Iris pigment epithelial cell (primary cell): Measurements from ENCODE around the gene TOMM70.
"Not testable (repeated sequence)": the region's sequence is repeated elsewhere in the genome, so short reads cannot be mapped to it uniquely, and the experiment has no call there.

ENCODE experiments used
- DNase-seq: peaks from one replicate; pipeline ENCODE4 v3.0.0-alpha.2; 2011; ENCODE audit warnings: low read depth

TOMM70 gene

DNA sequence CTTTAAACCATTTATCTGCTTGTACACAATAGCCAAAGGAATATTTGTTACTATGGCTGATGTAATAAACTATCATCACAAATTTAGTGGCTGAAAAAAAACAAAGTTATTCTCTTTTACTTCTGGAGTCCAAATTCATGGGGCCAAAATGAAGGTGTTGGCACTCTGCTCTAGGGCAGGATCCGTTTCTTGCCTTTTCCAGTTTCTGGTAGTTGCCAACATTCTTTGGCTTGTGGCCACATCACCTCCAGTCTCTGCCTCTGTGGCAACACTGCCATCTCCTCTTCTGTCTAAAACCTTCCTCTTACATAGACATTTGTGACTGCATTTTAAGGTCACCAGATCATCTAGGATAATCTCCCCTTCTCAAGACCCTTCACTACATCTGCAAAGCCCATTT, 39.0 kb downstream of the TOMM70 start:
- DNase-seq, result no peak

GRCh38 chr3:100360757-100361496, 40.0 kb downstream of the TOMM70 start:
- no peak for DNase-seq

GRCh38 chr3:100359035-100359434, 41.9 kb downstream of the TOMM70 start:
- no peak for DNase-seq

DNA sequence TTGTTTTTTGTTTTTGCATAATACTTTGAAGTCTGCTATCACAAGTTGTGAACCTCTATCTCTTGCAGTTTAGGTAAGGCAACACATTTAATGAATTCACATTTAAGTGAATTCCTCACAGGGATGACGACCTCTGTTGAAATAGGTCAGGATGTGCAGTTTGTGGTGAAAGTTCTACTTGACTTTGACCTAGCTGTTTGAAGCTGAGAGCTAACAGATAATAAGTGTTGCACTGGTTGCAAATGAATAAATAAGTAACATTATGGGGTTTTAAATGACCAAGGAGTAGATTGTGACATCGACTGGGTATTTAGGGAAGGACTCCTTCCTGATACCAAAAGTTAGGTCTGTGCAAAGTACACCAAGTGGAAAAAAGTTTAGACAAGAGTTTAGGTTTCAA, 42.5 kb downstream of the TOMM70 start:
- DNase-seq, result peak; percentile 21

DNA sequence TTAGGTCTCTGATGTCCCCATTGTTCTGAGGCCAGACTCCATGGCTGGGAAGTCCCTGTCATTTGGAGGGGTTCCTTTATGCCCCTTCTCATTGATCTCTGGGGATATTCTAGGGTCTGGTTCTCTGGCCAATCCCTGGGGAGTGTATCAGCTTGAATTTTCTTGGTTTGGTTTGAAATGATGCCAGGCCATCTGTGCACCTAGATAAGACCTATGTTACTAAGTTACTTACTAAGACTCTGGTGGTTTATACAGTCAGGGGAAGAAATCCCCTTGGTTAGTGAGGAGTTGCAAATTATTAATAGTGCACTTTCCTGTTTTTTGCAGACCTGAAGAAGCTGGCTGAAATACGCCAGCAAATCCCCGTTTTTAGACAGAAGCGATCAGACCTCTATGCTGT, 46.0 kb downstream of the TOMM70 start:
- DNase-seq, result peak; percentile 73

DNA sequence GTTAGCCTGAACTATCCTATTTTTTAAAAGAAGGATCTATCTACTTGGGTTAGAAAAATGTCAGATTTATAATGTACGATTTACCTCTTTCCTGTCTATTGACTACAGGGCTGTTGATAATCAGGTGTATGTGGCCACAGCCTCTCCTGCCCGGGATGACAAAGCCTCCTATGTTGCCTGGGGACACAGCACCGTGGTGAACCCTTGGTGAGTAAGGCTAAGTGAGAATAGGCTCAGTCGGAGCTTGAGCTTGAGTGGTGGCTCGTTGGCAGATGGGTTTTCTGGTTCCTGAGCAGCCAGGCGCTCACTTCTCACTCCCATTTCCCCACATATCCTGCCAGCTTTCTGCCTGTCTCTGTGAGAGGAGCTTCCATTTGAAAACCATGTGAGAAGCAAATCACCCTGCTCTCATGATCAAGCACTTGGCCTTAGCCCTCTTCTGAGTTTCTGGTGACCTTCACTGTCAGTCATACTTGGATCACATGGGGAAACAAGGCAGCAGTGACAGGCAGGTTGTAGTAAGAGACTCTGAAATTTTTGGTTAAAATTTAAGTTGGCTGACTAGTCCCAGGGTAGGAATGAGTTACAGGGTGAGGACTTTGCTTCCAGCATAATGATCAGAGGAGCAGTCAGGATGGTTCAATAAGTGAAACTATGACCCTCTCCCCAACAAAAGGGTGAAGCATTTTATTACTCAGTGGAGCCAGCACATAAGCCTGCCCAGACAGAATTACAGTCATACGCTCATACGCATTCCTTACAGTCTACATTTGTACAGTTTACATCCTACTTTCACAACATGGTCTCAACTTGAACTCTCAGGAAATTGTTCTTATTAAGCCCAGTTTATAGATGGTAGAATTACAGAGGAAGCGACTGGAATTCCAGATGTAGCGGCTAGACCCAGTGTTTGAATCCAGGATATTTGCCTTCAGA, 48.3 kb downstream of the TOMM70 start:
- DNase-seq, result peak; percentile 95

DNA sequence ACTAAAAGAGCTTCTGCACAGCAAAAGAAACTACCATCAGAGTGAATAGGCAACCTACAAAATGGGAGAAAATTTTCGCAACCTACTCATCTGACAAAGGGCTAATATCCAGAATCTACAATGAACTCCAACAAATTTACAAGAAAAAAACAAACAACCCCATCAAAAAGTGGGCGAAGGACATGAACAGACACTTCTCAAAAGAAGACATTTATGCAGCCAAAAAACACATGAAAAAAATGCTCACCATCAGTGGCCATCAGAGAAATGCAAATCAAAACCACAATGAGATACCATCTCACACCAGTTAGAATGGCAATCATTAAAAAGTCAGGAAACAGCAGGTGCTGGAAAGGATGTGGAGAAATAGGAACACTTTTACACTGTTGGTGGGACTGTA, 49.1 kb downstream of the TOMM70 start:
- not testable (repeated sequence) for DNase-seq

GRCh38 chr3:100348727-100349126, 52.2 kb downstream of the TOMM70 start:
- DNase-seq, result no peak

DNA sequence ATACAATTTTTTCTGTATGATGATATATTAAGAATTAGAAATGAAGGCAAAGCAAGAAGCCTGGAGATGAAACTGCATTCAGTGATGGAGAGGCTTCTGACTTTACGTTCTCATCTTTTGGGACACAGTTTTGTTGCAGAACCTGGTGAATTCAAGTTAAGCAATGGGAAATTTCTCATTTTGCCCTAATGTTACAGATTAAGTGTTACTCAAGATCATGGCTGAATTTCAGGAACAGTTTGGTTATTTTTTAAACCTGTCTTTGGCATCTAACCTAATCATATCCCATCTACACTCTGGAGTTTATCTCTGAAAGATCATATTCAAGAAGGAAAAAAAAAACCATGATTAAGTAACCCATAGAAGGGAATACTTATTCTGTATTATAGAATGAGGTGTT, 60.4 kb downstream of the TOMM70 start:
- DNase-seq, result no peak

DNA sequence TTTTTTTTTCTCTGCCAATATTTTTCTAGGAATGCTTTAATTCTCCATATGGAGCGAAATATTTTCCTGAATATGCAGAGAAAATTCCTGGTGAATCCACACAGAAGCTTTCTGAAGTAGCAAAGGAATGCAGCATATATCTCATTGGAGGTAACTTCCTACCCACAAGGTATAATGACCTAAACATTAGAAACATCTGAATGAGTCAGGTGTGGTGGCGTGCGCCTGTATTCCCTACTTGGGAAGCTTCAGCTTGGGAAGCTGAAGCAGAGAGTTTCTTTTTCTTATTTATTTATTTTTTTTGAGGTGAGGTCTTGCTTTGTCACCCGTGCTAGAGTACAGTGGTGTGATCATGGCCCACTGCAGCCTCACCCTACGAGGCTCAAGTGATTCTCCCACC, 61.1 kb downstream of the TOMM70 start:
- no peak for DNase-seq

GRCh38 chr3:100338911-100339310, 62.0 kb downstream of the TOMM70 start:
- DNase-seq, result no peak

GRCh38 chr3:100336229-100336628, 64.7 kb downstream of the TOMM70 start:
- not testable (repeated sequence) for DNase-seq

- peak; percentile 27 for DNase-seq
These were observed 65.5 kb downstream of the TOMM70 start for GRCh38 chr3:100335434-100335833.

DNA sequence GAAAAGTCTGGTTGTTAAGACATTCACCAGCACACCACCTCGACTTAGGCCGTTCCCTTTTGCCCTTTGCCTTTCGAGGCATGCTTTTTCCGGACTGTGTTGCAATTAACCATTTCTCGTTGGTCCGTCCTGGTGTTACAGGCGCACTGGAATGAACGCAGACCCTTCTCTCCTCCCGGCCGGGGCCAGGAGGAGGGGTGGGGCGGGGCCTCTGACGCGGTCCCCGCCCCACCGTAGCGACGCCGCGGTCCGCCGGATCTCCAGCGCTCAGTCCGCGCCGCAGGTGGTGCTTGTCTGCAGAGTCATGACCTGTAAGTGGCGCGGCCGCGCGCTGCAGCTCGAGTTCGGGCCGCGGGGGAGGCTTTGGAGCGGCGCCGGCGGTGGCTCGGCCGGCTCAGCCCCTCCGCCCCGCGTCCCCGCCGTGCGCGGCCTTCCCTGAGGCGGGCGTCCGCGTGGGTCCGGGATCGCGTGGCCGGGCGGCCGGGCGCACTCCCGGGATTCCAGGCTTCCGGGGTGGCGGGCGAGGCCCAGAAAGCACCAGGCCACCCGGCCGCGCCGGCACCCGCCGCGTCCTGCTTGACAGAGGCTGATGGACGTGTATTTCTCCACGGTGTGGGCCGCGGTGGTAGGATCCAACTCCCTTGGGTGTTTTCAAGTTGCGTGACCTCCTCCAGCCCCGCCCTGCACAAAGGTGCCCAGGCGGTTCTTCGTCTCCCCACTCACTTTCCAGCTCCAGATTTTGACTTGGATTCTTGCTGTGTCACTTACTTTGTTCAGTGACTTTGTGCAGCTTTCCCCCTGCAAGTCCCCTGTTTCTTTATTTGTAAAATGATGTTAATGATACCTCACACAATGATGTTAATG, 66.2 kb downstream of the TOMM70 start, which contains the start of gene NIT2:
TSS of gene NIT2 (plus strand) at position 270 of the 864 bp plus-strand sequence. CDS start at position 305, 35 bp downstream.
- peak; percentile 82 for DNase-seq

DNA sequence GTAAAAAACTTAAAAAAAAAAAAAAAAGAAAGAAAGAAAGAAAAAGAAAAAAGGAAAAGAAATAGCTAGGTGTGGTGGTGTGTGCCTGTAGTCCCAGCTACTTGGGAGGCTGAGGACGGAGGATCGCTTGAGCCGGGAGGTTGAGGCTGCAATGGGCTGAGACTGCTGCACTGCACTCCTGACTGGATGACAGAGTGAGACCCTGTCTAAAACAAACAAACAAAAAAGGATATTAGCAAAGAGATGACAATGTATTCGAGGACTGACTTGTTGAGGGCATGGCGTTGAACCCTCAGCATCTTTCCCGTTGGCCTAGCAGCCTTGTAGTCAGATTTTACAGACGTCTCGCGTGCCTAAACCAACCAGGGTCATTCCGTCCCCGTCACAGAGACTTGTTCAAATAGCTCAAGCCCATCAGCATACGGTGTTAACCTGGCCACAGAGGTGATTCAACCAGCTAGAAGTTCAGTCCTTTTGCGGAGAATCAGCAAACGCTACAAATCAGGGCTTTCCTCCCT, 66.9 kb downstream of the TOMM70 start:
- DNase-seq, result no peak

DNA sequence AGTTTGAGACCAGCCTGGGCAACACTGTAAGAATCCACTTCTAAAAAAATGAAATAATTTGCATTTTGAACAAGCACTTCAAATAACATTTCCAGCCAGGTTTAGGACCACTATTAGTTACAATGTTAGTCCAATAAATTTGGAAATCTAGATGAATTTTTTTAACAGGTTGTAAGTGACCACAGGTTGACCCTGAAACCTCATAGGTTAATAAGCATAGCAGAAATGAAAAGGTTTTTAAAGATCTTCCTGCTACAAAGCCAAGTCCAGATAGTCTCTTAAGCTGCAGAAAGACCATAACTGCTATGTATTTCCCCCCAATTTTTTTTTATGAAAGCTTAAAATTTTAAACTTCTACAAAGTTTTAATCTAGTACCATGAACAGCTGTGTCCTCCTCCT, 67.8 kb downstream of the TOMM70 start:
- no peak for DNase-seq

- DNase-seq, result no peak
These were observed 69.2 kb downstream of the TOMM70 start for GRCh38 chr3:100331660-100332059.

DNA sequence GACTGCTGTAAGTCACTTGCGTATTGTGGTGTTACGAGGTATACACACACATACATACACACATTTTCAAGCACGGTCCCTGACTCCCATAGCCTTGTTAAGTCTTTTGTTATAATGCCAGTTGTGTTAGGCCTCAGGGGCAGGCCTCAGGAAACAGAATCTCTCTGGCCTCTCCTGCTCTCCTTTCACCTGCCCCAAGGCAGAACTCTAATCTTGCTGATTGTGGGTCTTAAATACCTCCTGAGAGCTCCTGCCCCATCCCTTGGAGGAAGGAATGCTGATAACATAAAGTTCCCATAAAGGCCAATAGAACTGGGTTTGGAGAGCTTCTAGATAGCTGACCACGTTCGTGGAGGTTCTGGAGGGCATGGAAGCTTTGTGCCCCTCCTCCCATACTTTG, 70.2 kb downstream of the TOMM70 start:
- no peak for DNase-seq

DNA sequence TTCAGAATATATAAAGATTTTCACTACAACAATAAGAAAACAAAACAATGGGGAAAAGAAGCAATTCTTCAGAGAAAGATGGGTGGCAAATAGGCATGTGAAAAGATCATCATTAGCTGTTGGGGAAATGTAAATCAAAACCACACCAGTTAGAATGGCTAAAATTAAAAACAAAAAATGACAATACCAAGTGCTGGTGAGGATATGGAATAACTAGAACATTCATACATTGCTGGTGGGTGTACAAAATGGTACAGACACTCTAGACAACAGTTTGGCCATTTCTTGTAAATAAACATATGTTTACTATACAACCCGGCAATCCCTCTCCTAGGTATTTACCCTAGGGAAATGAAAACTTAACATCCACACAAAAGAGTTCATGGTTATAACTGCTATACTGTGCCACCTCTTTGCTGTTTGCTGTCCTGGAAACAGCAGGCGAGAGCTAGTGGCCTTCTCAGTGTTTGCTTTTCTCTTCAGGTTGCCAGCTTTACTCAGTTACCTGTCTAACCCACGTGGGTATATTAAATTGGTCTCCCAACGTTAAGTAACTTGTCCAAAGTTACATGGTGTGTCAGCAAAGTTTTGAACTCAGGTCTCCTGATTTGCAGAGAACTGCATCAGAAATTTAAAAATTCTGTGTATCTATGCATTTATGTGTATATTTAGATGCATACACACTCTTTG, 70.9 kb downstream of the TOMM70 start:
- no peak for DNase-seq

- DNase-seq, result not testable (repeated sequence)
These were observed 73.5 kb downstream of the TOMM70 start for GRCh38 chr3:100327377-100327776.

DNA sequence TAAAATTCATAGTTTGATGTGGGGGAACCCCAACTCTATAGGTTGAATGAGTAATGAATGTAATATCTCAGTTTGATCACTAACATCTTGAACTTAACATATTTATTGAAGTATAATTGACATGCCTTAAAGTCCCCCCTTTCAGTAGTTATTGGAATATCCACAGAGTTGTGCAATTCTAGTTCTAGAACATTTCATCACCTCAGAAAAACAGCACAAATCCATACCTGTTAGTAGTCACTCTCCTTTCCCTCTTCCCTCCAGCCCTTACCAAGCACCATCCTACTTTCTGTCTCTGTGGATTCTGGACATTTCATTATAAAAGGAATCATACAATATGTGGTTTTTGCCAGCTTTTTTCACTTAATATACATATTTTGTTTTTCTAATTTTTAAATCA, 75.1 kb downstream of the TOMM70 start:
- peak; percentile 40 for DNase-seq
